ENCODE results near the gene DDX51. TPM values are rescaled to one million over a fixed set of nuclear protein-coding genes. Genes with fewer than 3 reads are reported as not detected.
"Not testable (repeated sequence)": the region's sequence is repeated elsewhere in the genome, so short reads cannot be mapped to it uniquely, and the experiment has no call there.

DDX51 gene
- total and polyA plus RNA-seq, 5 donors from 2014 or later, result 4.8 to 41.2 (median 6.8) TPM

DNA sequence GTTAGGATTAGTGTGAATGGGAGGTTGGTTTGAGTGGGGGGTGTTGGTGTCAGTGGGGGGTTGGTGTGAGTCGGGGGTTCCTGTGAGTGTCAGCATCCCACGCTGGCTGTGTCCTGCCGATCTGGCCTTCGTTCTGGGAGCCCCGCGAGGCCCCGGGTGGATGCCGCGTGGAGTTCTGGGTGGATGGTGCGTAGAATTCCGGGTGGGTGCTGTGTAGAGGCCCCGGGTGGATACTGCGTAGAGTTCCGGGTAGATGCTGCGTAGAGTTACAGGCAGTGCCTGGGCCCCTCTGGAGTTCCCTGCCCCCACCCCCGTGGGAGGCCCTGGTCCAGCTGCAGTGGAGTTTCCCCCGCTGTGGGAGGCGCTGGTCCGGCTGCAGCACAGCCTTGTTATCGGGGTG, 8.8 kb upstream of the DDX51 start:
- H3K4me3 Mint-ChIP-seq, result no peak overlapping the region
- DNase-seq, result no peak
- no peaks in the 10 kb centered on the region for H3K9me3 Mint-ChIP-seq

DNA sequence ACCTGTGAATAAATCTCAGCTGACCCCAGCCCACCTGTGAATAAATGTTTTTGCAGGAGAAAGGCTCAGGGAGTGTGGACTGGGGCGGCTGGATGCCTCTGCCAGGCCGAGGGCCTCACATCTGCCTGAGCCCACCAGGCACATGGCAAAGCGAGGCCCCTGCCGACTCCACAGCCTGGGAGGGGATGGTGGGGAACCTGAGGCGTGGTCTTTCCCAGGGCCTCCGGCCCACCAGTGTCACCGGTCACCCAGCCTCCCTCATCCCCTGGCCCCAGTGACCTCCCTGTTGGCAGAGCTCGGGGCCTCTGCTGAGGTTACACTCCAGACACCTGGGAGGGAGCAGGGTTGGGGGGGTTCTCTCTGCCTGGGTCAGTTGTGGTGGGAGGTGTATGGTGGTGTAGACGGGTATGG, 8.3 kb upstream of the DDX51 start:
- Mint-ChIP-seq H3K4me1 (peaks cover 0 to 2% (median 0%) of the 10 kb centered on the region in 4 donors), H3K4me3 (no peak overlapping the region), H3K36me3 (no peaks in the 10 kb centered on the region), H3K27me3 (no peaks in the 10 kb centered on the region), H3K27ac (no peak overlapping the region), H3K9me3 (no peaks in the 10 kb centered on the region)
- ATAC-seq (ENCODE audit: low read depth in 2 of 2), result no peak
- no peak for DNase-seq
- Histone ChIP-seq H3K27ac (ENCODE audit: insufficient read depth, low read length, poor library complexity, severe bottlenecking) (no peak overlapping the region), H3K9me3 (ENCODE audit: control insufficient read depth in 2 of 2, low read length in 2 of 2) (no peaks in the 10 kb centered on the region), H3K4me1 (ENCODE audit: control insufficient read depth, insufficient read depth, low read length, poor library complexity, severe bottlenecking) (peaks cover 10% of the 10 kb centered on the region), H3K36me3 (ENCODE audit: control insufficient read depth, insufficient read depth, low read length) (peaks cover 7% of the 10 kb centered on the region), H3K4me3 (ENCODE audit: low read depth, low read length) (no peak overlapping the region), H3K27me3 (ENCODE audit: control insufficient read depth, insufficient read depth, low read length) (no peaks in the 10 kb centered on the region)

More for the DNA sequence above, 8.8 kb upstream of the DDX51 start:
- Histone ChIP-seq H3K27me3 (ENCODE audit: control insufficient read depth, insufficient read depth, low read length) (no peaks in the 10 kb centered on the region), H3K4me3 (ENCODE audit: low read depth, low read length) (no peak overlapping the region), H3K9me3 (ENCODE audit: control insufficient read depth in 2 of 2, low read length in 2 of 2) (no peaks in the 10 kb centered on the region), H3K27ac (ENCODE audit: insufficient read depth, low read length, poor library complexity, severe bottlenecking) (no peak overlapping the region), H3K36me3 (ENCODE audit: control insufficient read depth, insufficient read depth, low read length) (peaks cover 10% of the 10 kb centered on the region), H3K4me1 (ENCODE audit: control insufficient read depth, insufficient read depth, low read length, poor library complexity, severe bottlenecking) (peaks cover 10% of the 10 kb centered on the region)
- Mint-ChIP-seq H3K4me1 (peaks cover 0 to 2% (median 0%) of the 10 kb centered on the region in 4 donors), H3K27me3 (no peaks in the 10 kb centered on the region), H3K36me3 (no peaks in the 10 kb centered on the region), H3K27ac (no peak overlapping the region)
- no peak for ATAC-seq (ENCODE audit: low read depth in 2 of 2)

DNA sequence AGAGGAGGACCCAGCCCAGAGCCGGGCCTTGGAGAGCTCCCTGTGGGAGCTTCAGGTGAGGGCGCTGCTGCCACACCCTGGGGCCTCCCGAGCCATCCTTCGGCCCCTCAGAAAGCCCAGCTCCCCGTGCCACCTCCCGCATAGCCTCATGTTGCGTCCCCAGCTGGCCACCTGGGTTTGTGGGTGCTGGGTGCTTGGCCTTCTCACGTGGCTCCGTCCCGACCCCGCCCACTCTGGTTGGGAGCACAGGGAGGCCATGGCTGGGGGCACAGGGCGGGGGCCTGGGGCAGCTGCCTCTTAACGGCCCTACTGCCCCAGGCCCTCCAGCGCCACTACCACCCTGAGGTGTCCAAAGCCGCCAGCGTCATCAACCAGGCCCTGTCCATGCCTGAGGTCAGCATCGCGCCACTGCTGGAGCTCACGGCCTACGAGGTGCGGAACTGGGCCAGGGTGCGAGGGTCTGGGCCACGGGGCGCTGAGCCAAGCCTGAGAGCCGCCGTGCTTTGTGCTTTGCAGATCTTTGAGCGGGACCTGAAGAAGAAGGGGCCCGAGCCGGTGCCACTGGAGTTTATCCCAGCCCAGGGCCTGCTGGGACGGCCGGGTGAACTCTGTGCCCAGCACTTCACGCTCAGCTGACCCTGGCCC, 7.8 kb upstream of the DDX51 start:
- Mint-ChIP-seq H3K4me1 (peaks cover 0 to 4% (median 0%) of the 10 kb centered on the region in 4 donors), H3K36me3 (no peaks in the 10 kb centered on the region), H3K27ac (no peak overlapping the region), H3K27me3 (no peaks in the 10 kb centered on the region), H3K9me3 (no peaks in the 10 kb centered on the region), H3K4me3 (no peak overlapping the region)
- DNase-seq, result no peak
- Histone ChIP-seq H3K36me3 (ENCODE audit: control insufficient read depth, insufficient read depth, low read length) (peaks cover 7% of the 10 kb centered on the region), H3K27ac (ENCODE audit: insufficient read depth, low read length, poor library complexity, severe bottlenecking) (no peak overlapping the region), H3K27me3 (ENCODE audit: control insufficient read depth, insufficient read depth, low read length) (no peaks in the 10 kb centered on the region), H3K4me3 (ENCODE audit: low read depth, low read length) (no peak overlapping the region), H3K4me1 (ENCODE audit: control insufficient read depth, insufficient read depth, low read length, poor library complexity, severe bottlenecking) (peaks cover 10% of the 10 kb centered on the region), H3K9me3 (ENCODE audit: control insufficient read depth in 2 of 2, low read length in 2 of 2) (no peaks in the 10 kb centered on the region)
- no peak for ATAC-seq (ENCODE audit: low read depth in 2 of 2)

DNA sequence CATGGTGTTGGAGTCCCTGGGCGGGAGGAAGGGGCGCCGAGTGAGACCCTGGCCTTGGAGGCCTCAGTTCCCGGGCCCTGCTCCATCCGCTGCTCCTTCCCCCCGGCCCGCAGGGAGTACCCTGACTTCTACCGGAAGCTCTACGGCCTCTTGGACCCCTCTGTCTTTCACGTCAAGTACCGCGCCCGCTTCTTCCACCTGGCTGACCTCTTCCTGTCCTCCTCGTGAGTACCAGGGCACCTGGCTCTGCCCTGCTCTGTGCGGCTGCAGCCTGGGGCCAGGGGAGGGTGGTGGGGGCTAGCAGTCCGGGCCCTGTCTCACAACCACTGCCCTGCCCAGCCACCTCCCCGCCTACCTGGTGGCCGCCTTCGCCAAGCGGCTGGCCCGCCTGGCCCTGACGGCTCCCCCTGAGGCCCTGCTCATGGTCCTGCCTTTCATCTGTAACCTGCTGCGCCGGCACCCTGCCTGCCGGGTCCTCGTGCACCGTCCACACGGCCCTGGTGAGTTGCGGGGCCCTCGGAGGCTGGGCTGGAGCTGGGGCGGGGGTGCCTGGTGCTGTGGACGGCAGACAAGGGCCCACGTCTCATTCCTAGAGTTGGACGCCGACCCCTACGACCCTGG, 7.1 kb upstream of the DDX51 start:
- Mint-ChIP-seq H3K27me3 (no peaks in the 10 kb centered on the region), H3K27ac (no peak overlapping the region), H3K9me3 (no peaks in the 10 kb centered on the region), H3K4me1 (peaks cover 0 to 11% (median 4%) of the 10 kb centered on the region in 4 donors), H3K4me3 (no peak overlapping the region), H3K36me3 (no peaks in the 10 kb centered on the region)
- Histone ChIP-seq H3K9me3 (ENCODE audit: control insufficient read depth in 2 of 2, low read length in 2 of 2) (no peaks in the 10 kb centered on the region), H3K4me1 (ENCODE audit: control insufficient read depth, insufficient read depth, low read length, poor library complexity, severe bottlenecking) (peaks cover 13% of the 10 kb centered on the region), H3K27ac (ENCODE audit: insufficient read depth, low read length, poor library complexity, severe bottlenecking) (no peak overlapping the region), H3K36me3 (ENCODE audit: control insufficient read depth, insufficient read depth, low read length) (peaks cover 7% of the 10 kb centered on the region), H3K27me3 (ENCODE audit: control insufficient read depth, insufficient read depth, low read length) (no peaks in the 10 kb centered on the region), H3K4me3 (ENCODE audit: low read depth, low read length) (no peak overlapping the region)
- no peak for DNase-seq
- ATAC-seq (ENCODE audit: low read depth in 2 of 2), result no peak

DNA sequence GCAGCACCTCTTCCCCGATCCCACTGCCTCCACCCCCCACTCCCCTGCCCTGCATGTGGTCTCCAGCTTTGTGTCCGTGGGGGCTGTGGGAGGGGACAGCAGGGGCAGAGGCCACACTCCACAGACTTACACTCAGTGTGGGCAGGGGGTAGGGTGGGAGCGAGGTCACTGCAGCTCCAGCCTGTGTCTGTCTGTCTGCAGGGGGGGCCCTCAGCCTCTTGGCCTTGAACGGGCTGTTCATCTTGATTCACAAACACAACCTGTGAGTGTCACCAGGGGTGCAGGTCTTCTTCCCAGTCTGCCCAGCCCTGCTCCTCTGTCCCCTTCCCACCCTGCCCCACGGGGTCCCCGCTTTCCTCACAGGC, 6.6 kb upstream of the DDX51 start:
- no peaks in the 10 kb centered on the region for H3K27me3 ChIP-seq (ENCODE audit: control insufficient read depth, insufficient read depth, low read length)
- Mint-ChIP-seq H3K4me3 (no peak overlapping the region), H3K27ac (no peak overlapping the region), H3K4me1 (peaks cover 0 to 15% (median 6%) of the 10 kb centered on the region in 4 donors), H3K9me3 (no peaks in the 10 kb centered on the region), H3K27me3 (no peaks in the 10 kb centered on the region), H3K36me3 (no peaks in the 10 kb centered on the region)
- peaks cover 17% of the 10 kb centered on the region for H3K4me1 ChIP-seq (ENCODE audit: control insufficient read depth, insufficient read depth, low read length, poor library complexity, severe bottlenecking)
- H3K4me3 ChIP-seq (ENCODE audit: low read depth, low read length), result no peak overlapping the region
- ATAC-seq (ENCODE audit: low read depth in 2 of 2) (no peak), DNase-seq (no peak)
- no peaks in the 10 kb centered on the region for H3K9me3 ChIP-seq (ENCODE audit: control insufficient read depth in 2 of 2, low read length in 2 of 2)
- H3K27ac ChIP-seq (ENCODE audit: insufficient read depth, low read length, poor library complexity, severe bottlenecking), result no peak overlapping the region
- H3K36me3 ChIP-seq (ENCODE audit: control insufficient read depth, insufficient read depth, low read length), result peaks cover 7% of the 10 kb centered on the region

DNA sequence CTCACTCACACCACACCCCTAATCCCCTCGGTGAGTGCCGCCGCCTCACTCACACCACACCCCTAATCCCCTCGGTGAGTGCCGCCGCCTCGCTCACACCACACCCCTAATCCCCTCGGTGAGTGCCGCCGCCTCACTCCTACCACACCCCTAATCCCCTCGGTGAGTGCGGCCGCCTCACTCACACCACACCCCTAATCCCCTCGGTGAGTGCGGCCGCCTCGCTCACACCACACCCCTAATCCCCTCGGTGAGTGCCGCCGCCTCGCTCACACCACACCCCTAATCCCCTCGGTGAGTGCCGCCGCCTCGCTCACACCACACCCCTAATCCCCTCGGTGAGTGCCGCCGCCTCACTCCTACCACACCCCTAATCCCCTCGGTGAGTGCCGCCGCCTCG, 5.4 kb upstream of the DDX51 start:
- not testable (repeated sequence) for H3K36me3 ChIP-seq (ENCODE audit: control insufficient read depth, insufficient read depth, low read length)

DNA sequence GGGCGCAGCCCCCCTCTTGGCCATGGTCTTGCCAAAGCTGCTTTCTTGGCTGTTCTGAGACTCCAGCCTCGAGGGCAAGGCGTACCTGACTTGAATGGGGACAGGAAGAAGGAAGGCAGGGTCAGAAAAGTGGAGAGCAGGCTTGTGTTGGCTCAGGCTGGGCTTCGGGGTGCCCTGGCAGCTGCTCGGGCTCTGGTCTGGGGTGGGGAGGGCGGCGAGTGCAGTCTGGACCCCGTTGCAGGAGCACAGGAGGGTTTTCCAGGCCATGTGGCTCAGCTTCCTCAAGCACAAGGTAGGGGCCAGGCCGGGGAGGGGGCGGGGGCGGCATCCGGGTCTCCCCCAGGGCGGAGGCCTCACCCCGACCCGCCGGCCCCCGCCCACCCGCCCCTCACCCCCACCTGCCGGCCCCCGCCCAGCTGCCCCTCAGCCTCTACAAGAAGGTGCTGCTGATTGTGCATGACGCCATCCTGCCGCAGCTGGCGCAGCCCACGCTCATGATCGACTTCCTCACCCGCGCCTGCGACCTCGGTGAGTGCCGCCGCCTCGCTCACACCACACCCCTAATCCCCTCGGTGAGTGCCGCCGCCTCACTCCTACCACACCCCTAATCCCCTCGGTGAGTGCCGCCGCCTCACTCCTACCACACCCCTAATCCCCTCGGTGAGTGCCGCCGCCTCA, 4.4 kb upstream of the DDX51 start:
- Mint-ChIP-seq H3K27ac (no peak overlapping the region), H3K4me1 (peaks cover 0 to 28% (median 8%) of the 10 kb centered on the region in 4 donors), H3K36me3 (no peaks in the 10 kb centered on the region), H3K4me3 (no peak overlapping the region), H3K9me3 (no peaks in the 10 kb centered on the region), H3K27me3 (peaks cover 5% of the 10 kb centered on the region)
- H3K4me3 ChIP-seq (ENCODE audit: low read depth, low read length), result no peak overlapping the region
- H3K27me3 ChIP-seq (ENCODE audit: control insufficient read depth, insufficient read depth, low read length), result no peaks in the 10 kb centered on the region
- no peaks in the 10 kb centered on the region for H3K9me3 ChIP-seq (ENCODE audit: control insufficient read depth in 2 of 2, low read length in 2 of 2)
- H3K4me1 ChIP-seq (ENCODE audit: control insufficient read depth, insufficient read depth, low read length, poor library complexity, severe bottlenecking), result peaks cover 19% of the 10 kb centered on the region
- DNase-seq, result no peak
- H3K27ac ChIP-seq (ENCODE audit: insufficient read depth, low read length, poor library complexity, severe bottlenecking), result no peak overlapping the region
- peaks cover 7% of the 10 kb centered on the region for H3K36me3 ChIP-seq (ENCODE audit: control insufficient read depth, insufficient read depth, low read length)
- no peak for ATAC-seq (ENCODE audit: low read depth in 2 of 2)

More for the DNA sequence above, 5.4 kb upstream of the DDX51 start:
- H3K4me3 Mint-ChIP-seq; H3K27ac ChIP-seq (ENCODE audit: insufficient read depth, low read length, poor library complexity, severe bottlenecking); DNase-seq; H3K27ac Mint-ChIP-seq; H3K27me3 ChIP-seq (ENCODE audit: control insufficient read depth, insufficient read depth, low read length); H3K36me3 Mint-ChIP-seq; H3K27me3 Mint-ChIP-seq; H3K9me3 Mint-ChIP-seq; H3K9me3 ChIP-seq (ENCODE audit: control insufficient read depth in 2 of 2, low read length in 2 of 2); ATAC-seq (ENCODE audit: low read depth in 2 of 2); H3K4me3 ChIP-seq (ENCODE audit: low read depth, low read length): not testable (repeated sequence)
- H3K4me1 Mint-ChIP-seq, result peaks cover 0 to 27% (median 6%) of the 10 kb centered on the region in 4 donors
- peaks cover 28% of the 10 kb centered on the region for H3K4me1 ChIP-seq (ENCODE audit: control insufficient read depth, insufficient read depth, low read length, poor library complexity, severe bottlenecking)
